GM12891 (cell line): ENCODE results near the gene SERINC5.
A peak's percentile ranks its signal among the peaks of the same experiment; 100 is the strongest.

ENCODE experiments used
- DNase-seq: peaks from one replicate; pipeline ENCODE4 v3.0.0; 2011; ENCODE audit warnings: low spot score; ENCODE audit not compliant: insufficient read length
- FAIRE-seq: peaks from 2 replicates; lab custom pipeline; 2011; peaks lifted over from hg19 to GRCh38; lab: Jason Lieb, UNC
- PAX5 ChIP-seq: IDR thresholded peaks from 2 replicates; pipeline ENCODE4 v1.6.1; 2011; ENCODE audit warnings: low read length, moderate library complexity, mild to moderate bottlenecking; ENCODE audit not compliant: insufficient read depth, severe bottlenecking
- POLR2A ChIP-seq: IDR thresholded peaks from 2 replicates; pipeline ENCODE4 v1.6.1; 2011; ENCODE audit warnings: low read depth, low read length, control low read depth
- POLR2AphosphoS5 ChIP-seq: IDR thresholded peaks from 2 replicates; pipeline ENCODE4 v1.6.1; 2011; ENCODE audit warnings: low read depth, low read length, control low read depth
- POU2F2 ChIP-seq: IDR thresholded peaks from 2 replicates; pipeline ENCODE4 v1.6.1; 2011; ENCODE audit warnings: low read depth, mild to moderate bottlenecking, control low read depth, low read length, moderate library complexity
- SPI1 ChIP-seq: IDR thresholded peaks from 2 replicates; pipeline ENCODE4 v1.6.1; 2011; ENCODE audit warnings: low read depth, low read length, control low read depth
- TAF1 ChIP-seq: IDR thresholded peaks from 2 replicates; pipeline ENCODE4 v1.6.1; 2011; ENCODE audit warnings: low read depth, low read length, control low read depth

The SERINC5 gene

GRCh38 chr5:80151890-80152289, 104.0 kb downstream of the SERINC5 start:
- DNase-seq = no peak
- peak; percentile 61 for FAIRE-seq
- TF ChIP-seq POLR2AphosphoS5 = no peak
- TF ChIP-seq PAX5 = no peak
- no peak for TF ChIP-seq POU2F2
- peak; percentile 44 for TF ChIP-seq SPI1

GRCh38 chr5:80150731-80151130, 105.1 kb downstream of the SERINC5 start:
- no peak for DNase-seq
- no peak for FAIRE-seq
- no peak for TF ChIP-seq POU2F2

- DNase-seq (no peak), FAIRE-seq (no peak)
- TF ChIP-seq POLR2AphosphoS5 (no peak), PAX5 (no peak), TAF1 (no peak), SPI1 (no peak), POU2F2 (no peak), POLR2A (no peak)
Observed at GRCh38 chr5:80149161-80149609, 106.7 kb downstream of the SERINC5 start.

- DNase-seq (no peak), FAIRE-seq (no peak)
- TF ChIP-seq SPI1 = no peak
- no peak for TF ChIP-seq POLR2A
- no peak for TF ChIP-seq POLR2AphosphoS5
- TF ChIP-seq TAF1 = no peak
- no peak for TF ChIP-seq PAX5
- no peak for TF ChIP-seq POU2F2
Observed at GRCh38 chr5:80147119-80147815, 108.6 kb downstream of the SERINC5 start.

- FAIRE-seq = no peak
- no peak for DNase-seq
- TF ChIP-seq SPI1 (no peak), POU2F2 (no peak), PAX5 (no peak), TAF1 (no peak), POLR2AphosphoS5 (no peak), POLR2A (no peak)
Observed at GRCh38 chr5:80146046-80146445, 109.8 kb downstream of the SERINC5 start.

- DNase-seq = no peak
- FAIRE-seq = peak; percentile 35
- TF ChIP-seq POU2F2 (no peak), SPI1 (no peak), POLR2A (no peak), PAX5 (no peak), POLR2AphosphoS5 (no peak), TAF1 (no peak)
Observed at GRCh38 chr5:80143491-80143890, 112.4 kb downstream of the SERINC5 start.

GRCh38 chr5:80142996-80143395, 112.9 kb downstream of the SERINC5 start:
- TF ChIP-seq POLR2A (no peak), POLR2AphosphoS5 (no peak), POU2F2 (no peak), TAF1 (no peak), SPI1 (no peak)
- FAIRE-seq (peak; percentile 48), DNase-seq (no peak)

GRCh38 chr5:80141681-80142080, 114.2 kb downstream of the SERINC5 start:
- DNase-seq (no peak), FAIRE-seq (no peak)
- no peak for TF ChIP-seq POLR2AphosphoS5
- no peak for TF ChIP-seq SPI1
- TF ChIP-seq POU2F2 = no peak
- no peak for TF ChIP-seq TAF1
- no peak for TF ChIP-seq PAX5
- no peak for TF ChIP-seq POLR2A

- DNase-seq (no peak), FAIRE-seq (no peak)
- no peak for TF ChIP-seq TAF1
- TF ChIP-seq SPI1 = no peak
Observed at GRCh38 chr5:80141147-80141671, 114.6 kb downstream of the SERINC5 start.

- TF ChIP-seq TAF1 = no peak
- TF ChIP-seq POLR2A = no peak
- TF ChIP-seq POLR2AphosphoS5 = no peak
- no peak for TF ChIP-seq SPI1
- no peak for TF ChIP-seq PAX5
- TF ChIP-seq POU2F2 = no peak
- FAIRE-seq = no peak
Observed at GRCh38 chr5:80140496-80140895, 115.4 kb downstream of the SERINC5 start.

More at GRCh38 chr5:80140496-80140895, 115.4 kb downstream of the SERINC5 start:
- DNase-seq = no peak
